HG02970 (cell line): ENCODE data around the gene SRP14.
"Not testable (repeated sequence)": the region's sequence is repeated elsewhere in the genome, so short reads cannot be mapped to it uniquely, and the experiment has no call there.

Experiments used
- ATAC-seq: cut with Tn5 transposase; IDR thresholded peaks from one replicate; pipeline ENCODE4 v1.9.1; 2021; ENCODE audit warnings: mild to moderate bottlenecking, moderate library complexity, moderate number of reproducible peaks; ENCODE audit not compliant: unreplicated experiment, low FRiP score

Gene SRP14

GRCh38 chr15:40032125-40032839 is 6.7 kb downstream of the SRP14 start:
- ATAC-seq: no peak

GRCh38 chr15:40031300-40031699 is 7.7 kb downstream of the SRP14 start:
- no peak for ATAC-seq

- no peak for ATAC-seq
Measured at GRCh38 chr15:40029979-40030893, 8.7 kb downstream of the SRP14 start.

GRCh38 chr15:40028853-40029252 is 10.1 kb downstream of the SRP14 start:
- no peak for ATAC-seq

- no peak for ATAC-seq
Measured at GRCh38 chr15:40028193-40028592, 10.8 kb downstream of the SRP14 start.

- ATAC-seq: no peak
Measured at GRCh38 chr15:40016224-40016865, 22.6 kb downstream of the SRP14 start.

GRCh38 chr15:40014390-40014789 is 24.6 kb downstream of the SRP14 start:
- no peak for ATAC-seq

- ATAC-seq: not testable (repeated sequence)
Measured at GRCh38 chr15:40013372-40013771, 25.6 kb downstream of the SRP14 start.

GRCh38 chr15:40011303-40011702 is 27.7 kb downstream of the SRP14 start:
- ATAC-seq: no peak

GRCh38 chr15:40010686-40011085 is 28.3 kb downstream of the SRP14 start:
- ATAC-seq: no peak

- ATAC-seq: no peak
Measured at GRCh38 chr15:40008061-40008765, 30.8 kb downstream of the SRP14 start.

GRCh38 chr15:40006646-40007045 is 32.3 kb downstream of the SRP14 start:
- no peak for ATAC-seq

- ATAC-seq: no peak
Measured at GRCh38 chr15:40006003-40006402, 33.0 kb downstream of the SRP14 start.

- no peak for ATAC-seq
Measured at GRCh38 chr15:40003116-40003916, 35.7 kb downstream of the SRP14 start.

GRCh38 chr15:40002295-40002694 is 36.7 kb downstream of the SRP14 start:
- ATAC-seq: no peak

- no peak for ATAC-seq
Measured at GRCh38 chr15:39999538-40000200, 39.3 kb downstream of the SRP14 start.

GRCh38 chr15:39998511-39999077 is 40.4 kb downstream of the SRP14 start:
- ATAC-seq: no peak

GRCh38 chr15:39997639-39998038 is 41.3 kb downstream of the SRP14 start:
- no peak for ATAC-seq

GRCh38 chr15:39997031-39997430 is 42.0 kb downstream of the SRP14 start:
- no peak for ATAC-seq
